Activated CD4-positive, alpha-beta T cell treated with anti-CD3 and anti-CD28 coated beads for 24 hours (primary cell): ENCODE results near the gene R3HDM1.
"Not testable (repeated sequence)": the region's sequence is repeated elsewhere in the genome, so short reads cannot be mapped to it uniquely, and the experiment has no call there.

ENCODE experiments used
- DNase-seq, 2 donors: peaks; one replicate each; pipeline ENCODE4 v3.0.0-alpha.2; 2020; ENCODE audit warnings: low read depth in 2 of 2

Gene R3HDM1

GRCh38 chr2:135641156-135642068 is 110.1 kb downstream of the R3HDM1 start:
- DNase-seq, result no peak

DNA sequence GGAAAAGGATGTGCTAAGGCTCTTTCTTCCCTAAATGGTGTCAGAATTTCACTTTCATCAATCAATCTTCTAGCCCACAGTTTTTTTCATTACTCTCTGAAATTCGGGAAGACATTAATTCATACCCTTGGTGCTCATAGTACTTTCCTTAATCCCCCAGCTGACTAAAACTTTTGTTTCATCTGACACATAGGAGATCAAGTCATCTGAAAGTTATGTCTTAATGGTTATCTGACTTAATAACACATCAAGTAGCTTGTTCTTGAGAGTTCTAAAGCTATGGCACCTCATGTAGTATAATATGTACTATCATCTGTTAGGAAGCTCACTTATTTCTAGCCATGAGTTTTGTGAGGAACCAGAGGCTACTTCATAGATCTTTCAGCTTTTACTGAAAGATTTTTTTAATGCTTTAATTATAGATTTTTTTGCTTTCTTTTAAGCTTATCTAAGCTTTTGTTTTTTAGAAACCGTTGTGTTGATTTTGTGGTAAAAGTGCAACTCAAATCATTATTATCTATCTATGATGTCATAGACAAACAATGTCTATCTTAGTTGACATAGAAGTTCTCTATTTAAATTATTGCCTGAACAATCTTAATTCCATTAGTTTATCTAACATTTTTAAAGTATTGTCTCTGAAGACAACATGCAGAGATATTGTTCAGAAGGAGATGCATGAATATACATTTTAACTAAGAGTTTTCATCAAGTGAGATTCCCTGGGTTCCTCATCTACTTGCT is 116.7 kb downstream of the R3HDM1 start:
- DNase-seq, result no peak

DNA sequence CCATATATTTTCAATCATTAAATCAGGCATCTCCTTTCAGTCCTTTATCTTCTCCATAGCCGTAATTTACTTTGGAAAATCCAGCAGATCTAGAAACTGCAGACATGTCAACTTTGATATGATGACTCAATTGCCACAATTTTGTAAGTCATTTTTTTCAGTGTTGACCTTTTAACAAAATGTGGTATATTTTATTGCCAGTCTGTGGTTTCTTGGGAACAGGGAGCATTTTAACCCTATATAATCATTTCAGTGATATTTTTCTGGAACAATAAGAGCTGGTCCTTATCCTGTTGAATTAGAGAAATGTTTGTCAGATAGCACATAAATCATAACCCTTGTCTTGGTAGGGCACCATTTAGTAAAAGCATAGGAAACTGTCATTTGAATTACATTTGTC is 119.4 kb downstream of the R3HDM1 start:
- DNase-seq, result no peak

- DNase-seq, result no peak
These were observed 120.4 kb downstream of the R3HDM1 start for GRCh38 chr2:135651717-135652116.

DNA sequence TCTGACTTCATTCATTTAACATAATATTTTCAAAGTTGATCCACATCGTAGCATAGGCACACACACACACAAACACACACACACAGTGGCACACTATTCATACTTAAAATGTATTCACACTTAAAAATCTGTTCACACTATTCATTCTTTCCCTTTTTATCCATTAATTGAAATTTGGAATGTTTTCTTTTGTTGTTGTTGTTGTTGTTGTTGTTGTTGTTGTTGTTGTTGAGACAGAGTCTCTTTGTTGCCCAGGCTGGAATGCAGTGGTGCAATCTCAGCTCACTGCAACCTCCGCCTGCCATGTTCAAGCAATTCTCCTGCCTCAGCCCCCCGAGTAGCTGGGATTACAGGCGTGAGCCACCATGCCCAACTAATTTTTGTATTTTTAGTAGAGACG is 123.0 kb downstream of the R3HDM1 start:
- not testable (repeated sequence) for DNase-seq

DNA sequence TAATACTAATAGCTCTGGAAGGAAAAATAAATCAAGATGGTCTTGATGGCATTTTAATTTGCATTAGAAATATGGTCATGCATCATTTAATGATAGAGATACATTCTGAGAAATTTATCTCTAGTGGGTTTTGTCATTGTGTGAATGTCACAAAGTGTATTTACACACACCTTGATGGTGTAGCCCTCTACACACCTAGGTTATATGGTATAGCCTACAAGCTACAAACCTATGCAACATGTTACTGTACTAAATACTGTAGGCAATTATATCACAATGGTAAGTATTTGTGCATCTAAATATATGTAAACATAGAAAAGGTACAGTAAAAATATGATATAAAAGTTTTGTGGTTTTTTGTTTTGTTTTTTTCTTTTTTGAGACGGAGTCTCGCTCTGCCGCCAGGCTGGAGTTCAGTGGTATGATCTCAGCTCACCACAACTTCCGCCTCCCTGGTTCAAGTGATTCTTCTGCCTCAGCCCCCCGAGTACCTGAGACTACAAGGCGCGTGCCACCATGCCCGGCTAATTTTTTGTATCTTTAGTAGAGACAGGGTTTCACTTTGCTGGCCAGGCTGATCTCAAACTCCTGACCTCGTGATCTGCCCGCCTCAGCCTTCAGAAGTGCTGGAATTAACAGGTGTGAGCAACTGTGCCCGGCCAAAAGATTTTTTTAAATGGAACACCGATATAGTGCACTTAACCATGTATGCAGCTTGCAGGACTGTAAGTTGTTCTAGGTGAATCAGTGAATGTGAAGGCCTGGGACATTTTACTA is 126.7 kb downstream of the R3HDM1 start:
- peak in 1 of 2 donors; percentile 2 for DNase-seq

- no peak for DNase-seq
These were observed 130.8 kb downstream of the R3HDM1 start for GRCh38 chr2:135662088-135662487.

GRCh38 chr2:135663148-135663700 is 131.9 kb downstream of the R3HDM1 start:
- no peak for DNase-seq

GRCh38 chr2:135664623-135665068 is 133.4 kb downstream of the R3HDM1 start:
- DNase-seq, result no peak

GRCh38 chr2:135667045-135667444 is 135.8 kb downstream of the R3HDM1 start:
- DNase-seq, result no peak

- no peak for DNase-seq
These were observed 143.2 kb downstream of the R3HDM1 start for GRCh38 chr2:135674453-135674852.

DNA sequence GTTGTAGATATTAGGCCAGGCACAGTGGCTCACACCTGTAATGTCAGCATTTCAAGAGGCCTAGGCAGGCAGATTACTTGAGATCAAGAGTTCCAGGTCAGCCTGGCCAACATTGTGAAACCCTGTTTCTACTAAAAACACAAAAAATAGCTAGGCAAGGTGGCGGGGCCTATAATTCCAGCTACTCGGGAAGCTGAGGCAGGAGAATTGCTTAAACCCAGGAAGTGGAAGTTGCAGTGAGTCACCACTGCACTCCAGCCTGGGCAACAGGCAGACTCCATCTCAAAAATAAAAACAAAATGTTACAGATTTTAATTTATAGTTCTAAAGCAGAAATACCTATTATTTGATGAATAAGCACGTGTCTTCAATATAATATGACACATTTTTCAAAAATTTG is 144.7 kb downstream of the R3HDM1 start:
- no peak for DNase-seq

DNA sequence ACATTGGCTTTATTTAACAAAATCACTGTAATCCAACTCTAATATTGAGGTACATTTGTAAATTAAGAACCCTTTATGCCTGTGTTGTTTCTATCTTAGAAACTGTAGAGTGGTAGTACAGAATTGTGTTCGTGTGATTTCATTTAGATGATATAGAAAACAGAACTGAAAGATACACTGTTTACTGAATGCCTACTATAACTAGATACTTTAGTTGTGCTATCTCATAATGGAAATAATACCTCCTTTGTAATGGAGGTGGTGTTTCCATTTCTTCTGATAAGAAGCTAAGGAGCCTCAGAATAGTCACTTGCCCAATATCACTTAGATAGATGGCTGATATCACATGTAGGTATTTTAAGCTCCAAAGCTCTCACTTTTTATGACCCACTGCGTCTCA is 147.8 kb downstream of the R3HDM1 start:
- DNase-seq, result no peak

GRCh38 chr2:135685361-135685760 is 154.1 kb downstream of the R3HDM1 start:
- no peak for DNase-seq

DNA sequence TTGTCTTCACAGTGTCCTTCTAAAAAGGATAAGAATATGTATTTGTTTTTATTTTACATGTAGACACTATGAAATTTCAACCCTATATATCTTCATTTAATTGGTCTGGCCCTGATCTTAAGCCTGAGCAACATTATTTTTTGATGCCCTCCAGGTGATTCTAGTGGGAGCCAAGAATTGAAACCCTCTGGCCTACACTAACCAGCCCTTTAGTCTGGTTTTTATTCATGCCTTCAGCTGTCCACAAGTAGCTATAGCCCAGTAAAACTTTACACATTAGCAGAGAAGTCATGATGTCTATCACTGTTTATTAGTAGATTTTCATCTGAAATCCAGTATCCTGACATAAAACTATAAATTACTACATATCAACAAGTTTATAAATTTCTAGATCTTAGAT is 157.7 kb downstream of the R3HDM1 start:
- no peak for DNase-seq

DNA sequence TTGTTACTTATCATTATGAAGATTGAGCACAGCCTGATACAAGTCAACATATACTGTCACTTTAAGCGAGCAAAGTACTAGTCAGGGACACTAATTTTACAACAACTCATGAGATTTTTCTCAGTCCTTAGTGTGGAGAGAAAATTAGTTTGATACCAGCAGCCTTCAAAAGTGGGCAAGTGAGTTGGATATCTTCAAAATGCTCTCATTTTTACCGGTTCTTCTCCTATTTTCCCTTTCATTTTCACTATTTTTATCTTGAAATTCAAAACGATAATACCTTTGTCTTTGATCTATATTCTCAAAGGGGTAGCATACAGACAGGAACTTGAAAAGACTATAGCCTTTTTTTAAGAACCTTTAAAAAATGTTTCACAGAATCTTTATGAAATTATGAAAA is 158.4 kb downstream of the R3HDM1 start:
- DNase-seq, result no peak

DNA sequence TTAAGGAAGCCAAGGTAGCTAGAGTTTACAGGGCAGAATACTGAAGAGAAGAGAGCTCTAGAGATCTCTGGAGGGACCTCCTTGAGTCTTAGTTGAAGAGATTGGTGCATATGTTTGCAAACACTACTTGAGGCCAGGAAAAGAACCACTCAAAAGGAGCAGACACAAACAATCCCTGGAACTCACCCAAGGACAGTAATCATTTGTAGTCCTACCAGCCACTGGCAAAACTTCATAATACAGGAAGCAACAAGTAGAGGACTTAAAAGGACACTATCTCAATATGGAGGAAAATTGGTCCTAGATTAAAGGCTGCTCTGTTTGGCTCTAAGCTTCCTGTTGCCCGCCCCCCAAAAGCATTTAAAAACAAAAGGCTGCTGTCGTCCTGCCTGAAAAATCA is 163.4 kb downstream of the R3HDM1 start:
- no peak for DNase-seq

GRCh38 chr2:135698838-135699237 is 167.6 kb downstream of the R3HDM1 start:
- DNase-seq, result no peak

DNA sequence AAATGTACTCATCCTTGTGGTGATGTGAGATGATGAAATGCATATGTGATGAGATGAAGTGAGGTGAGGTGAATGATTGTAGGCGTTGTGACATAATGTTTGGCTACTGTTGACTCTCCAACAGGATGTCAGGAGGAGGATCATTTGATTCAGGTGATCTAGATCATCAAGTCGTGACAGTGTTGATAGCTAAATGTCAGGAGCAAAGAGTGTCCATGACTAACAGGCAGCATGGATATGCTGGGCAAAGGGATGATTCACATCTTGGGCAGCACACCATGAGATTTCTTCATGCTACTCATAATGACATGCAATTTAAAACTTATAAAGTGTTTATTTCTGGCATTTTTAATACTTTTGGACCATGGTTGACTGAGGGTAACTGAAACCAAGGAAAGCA is 170.2 kb downstream of the R3HDM1 start:
- no peak for DNase-seq

GRCh38 chr2:135703300-135703699 is 172.0 kb downstream of the R3HDM1 start:
- no peak for DNase-seq

DNA sequence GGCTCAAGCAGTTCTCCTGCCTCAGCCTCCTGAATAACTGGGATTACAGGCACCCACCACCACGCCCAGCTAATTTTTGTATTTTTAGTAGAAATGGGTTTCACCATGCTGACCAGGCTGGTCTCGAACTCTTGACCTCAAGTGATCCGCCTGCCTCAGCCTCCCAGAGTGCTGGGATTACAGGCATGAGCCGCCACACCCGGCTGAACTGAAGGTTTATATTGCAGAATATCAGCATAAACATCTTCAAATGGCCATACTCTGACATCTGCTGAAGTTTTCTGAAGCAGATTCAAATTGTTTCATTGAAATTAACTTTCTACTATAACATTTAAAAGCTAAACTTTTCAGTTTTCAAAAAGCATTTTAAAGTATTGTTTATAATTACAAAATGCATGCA is 172.8 kb downstream of the R3HDM1 start:
- DNase-seq, result not testable (repeated sequence)

DNA sequence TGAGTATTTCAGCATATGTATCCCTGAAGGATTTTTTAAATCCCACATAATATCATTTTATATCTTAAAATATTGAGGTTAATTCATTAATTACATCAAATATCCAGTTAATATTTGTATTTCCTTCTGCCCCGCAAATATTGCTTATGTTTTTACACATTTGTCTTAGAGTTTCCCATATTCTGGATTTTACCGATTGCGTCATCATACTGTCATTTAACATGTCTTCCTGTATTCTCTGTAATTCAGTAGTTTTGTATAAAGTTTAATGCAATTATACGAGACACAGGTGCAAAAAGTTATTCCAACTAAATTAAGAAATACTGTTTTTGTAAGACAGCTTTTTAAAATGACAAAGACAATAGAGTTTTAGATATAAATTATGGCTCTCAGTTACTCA is 176.9 kb downstream of the R3HDM1 start:
- no peak for DNase-seq
